ENCODE results near the gene PRORP.

The PRORP gene

DNA sequence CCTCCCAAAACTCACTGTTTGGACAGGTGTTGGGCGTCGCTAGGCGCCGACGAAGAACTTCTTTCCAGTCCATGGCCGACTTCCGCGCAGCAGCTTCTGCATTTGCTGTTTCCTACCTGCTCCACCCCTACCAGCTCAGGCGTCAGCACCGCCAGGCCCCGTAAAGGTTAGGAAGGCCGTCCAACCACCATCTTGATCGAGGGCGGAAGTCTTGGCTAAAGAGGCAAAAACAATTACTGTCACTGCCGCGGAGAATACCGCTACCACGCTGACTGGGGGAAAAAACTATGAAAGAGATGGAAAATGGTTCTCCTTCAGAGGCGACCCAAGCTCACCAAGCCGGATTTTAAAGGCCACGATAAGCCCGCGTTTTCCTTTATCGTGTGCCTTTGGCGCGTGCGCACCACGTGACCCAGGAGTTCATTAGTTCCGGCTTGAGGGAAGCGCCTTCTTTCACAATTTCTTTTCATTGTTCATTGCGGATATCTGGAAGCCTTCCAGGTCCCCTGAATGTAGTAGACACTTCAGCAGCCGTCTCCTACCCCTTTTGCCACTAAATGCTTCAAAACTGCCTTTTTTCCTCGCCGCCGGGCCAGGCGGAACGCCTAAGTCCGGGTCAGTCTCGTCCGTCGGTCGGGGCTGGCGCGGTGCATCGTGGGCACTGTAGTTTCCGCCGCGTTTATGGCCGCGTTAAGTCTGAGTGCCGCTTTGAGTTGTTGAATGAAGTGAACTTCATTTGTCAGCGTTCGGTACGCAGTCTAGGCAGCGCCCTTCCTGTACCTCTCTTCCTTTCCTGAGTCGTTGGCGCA, at the start of gene PRORP, which contains the start of gene PPP2R3C:
Gene PRORP (plus strand): TSS at position 666 of the 809 bp plus-strand sequence. CDS start 694 bp downstream, outside the sequence.
Gene PPP2R3C (minus strand): TSS at position 104 of the 809 bp plus-strand sequence. CDS start 31 bp downstream, at position 73.
- TF ChIP-seq GATA3 (IDR thresholded peaks at IDR 0.05; ENCODE audit: low read depth, low read length) = no peak
- peak; percentile 49 for TF ChIP-seq GATA2 (IDR thresholded peaks at IDR 0.05; ENCODE audit: low read depth, low read length)

DNA sequence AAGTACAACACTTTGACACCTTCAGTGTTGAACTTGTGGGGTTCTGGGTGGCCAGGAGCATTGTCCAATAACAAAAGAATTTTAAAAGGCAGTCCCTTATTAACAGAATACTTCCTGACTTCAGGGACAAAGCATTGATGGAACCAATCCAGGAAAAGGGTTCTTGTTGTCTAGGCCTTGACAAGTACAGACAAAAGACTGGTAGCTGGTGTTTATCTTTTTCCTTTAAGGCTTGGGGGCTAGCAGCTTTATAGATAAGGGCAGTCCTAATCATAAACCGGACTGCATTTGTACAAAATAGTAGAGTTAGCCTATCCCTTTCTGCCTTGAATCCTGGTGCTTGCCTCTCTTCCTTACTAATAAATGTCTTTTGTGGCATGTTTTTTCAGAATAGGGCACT, 48.9 kb upstream of the PRORP start:
- TF ChIP-seq GATA2 (IDR thresholded peaks at IDR 0.05; ENCODE audit: low read depth, low read length) (no peak), GATA3 (IDR thresholded peaks at IDR 0.05; ENCODE audit: low read depth, low read length) (no peak)

DNA sequence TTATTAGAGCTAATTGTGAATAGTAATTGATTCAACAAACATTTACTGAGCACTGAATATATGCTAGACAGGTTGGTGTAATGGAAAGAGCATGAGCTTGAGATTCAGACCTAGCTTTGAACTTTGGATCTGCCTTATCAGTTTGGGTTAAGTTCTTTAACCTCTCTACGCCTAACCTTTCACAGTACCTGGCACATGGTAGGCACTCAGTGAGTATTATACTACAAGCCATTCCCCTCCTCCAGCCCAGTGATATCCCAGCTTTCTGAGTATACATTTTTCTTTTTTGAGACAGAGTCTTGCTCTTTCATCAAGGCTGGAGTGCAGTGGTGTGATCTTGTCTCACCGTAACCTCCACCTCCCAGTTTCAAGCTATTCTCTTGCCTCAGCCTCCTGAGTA, 44.3 kb upstream of the PRORP start:
- TF ChIP-seq GATA3 (IDR thresholded peaks at IDR 0.05; ENCODE audit: low read depth, low read length) (no peak), GATA2 (IDR thresholded peaks at IDR 0.05; ENCODE audit: low read depth, low read length) (no peak)

DNA sequence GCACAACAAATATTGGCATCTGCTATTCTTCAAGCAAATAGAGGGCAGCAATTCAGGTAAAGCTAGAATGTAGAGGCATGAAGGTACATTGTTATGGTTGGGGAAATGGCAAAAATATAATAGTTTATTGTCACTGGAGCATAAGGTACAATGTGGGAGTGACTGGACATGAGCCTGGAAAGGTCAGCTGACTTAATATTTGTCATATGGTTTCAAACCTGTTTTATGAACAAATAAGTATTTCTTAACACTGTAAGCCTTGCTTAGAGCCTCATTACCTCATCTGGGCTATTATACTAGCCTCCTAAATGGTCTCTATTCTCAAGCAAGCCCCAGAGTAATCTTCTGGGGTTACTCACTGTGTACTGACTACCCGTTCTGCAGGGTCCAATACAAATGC, 42.6 kb upstream of the PRORP start:
- no peak for TF ChIP-seq GATA2 (IDR thresholded peaks at IDR 0.05; ENCODE audit: low read depth, low read length)
- TF ChIP-seq GATA3 (IDR thresholded peaks at IDR 0.05; ENCODE audit: low read depth, low read length) = no peak

GRCh38 chr14:35083530-35084150, 38.7 kb upstream of the PRORP start:
- TF ChIP-seq GATA3 (IDR thresholded peaks at IDR 0.05; ENCODE audit: low read depth, low read length) (no peak), GATA2 (IDR thresholded peaks at IDR 0.05; ENCODE audit: low read depth, low read length) (no peak)

DNA sequence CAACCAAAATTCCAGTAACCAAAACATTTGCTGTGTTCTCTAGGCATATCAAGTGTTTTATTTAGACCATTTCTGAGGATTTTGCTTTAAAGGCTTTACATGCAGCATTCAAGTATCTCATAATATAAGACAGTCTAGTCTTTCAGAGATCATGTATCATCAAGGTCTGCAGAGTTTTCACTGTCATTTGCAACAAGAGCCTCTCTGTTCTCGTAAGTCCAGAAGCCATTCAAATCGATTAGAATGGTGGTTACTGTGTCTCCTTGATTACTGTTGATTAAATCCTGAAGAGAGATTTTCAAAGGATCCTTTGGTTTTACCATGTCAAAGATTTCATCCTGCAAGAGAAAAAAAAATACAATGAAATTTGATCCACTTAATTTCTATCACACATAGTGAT, 36.9 kb upstream of the PRORP start:
- TF ChIP-seq GATA3 (IDR thresholded peaks at IDR 0.05; ENCODE audit: low read depth, low read length) = no peak
- TF ChIP-seq GATA2 (IDR thresholded peaks at IDR 0.05; ENCODE audit: low read depth, low read length) = no peak

DNA sequence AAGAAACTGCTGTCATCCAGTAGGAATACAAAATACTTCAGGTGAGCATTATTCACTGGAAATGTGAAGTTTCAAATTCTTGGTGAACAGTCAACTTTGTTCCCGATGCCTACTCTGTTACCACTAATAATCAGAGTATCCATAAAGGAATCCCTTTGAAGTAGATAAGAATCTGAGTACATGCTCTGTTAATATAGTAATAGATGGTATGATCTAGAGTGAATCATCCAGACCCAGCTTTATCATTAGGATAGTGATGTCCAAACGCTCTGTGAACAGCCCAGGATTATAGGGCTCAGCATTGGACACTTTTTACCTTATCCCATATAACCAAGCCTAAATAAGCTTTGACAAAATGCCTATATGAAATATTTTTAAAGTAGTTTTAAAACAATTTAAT, 33.8 kb upstream of the PRORP start:
- no peak for TF ChIP-seq GATA3 (IDR thresholded peaks at IDR 0.05; ENCODE audit: low read depth, low read length)
- TF ChIP-seq GATA2 (IDR thresholded peaks at IDR 0.05; ENCODE audit: low read depth, low read length) = no peak

GRCh38 chr14:35107866-35108265, 14.5 kb upstream of the PRORP start:
- TF ChIP-seq GATA3 (IDR thresholded peaks at IDR 0.05; ENCODE audit: low read depth, low read length) (no peak), GATA2 (IDR thresholded peaks at IDR 0.05; ENCODE audit: low read depth, low read length) (no peak)

DNA sequence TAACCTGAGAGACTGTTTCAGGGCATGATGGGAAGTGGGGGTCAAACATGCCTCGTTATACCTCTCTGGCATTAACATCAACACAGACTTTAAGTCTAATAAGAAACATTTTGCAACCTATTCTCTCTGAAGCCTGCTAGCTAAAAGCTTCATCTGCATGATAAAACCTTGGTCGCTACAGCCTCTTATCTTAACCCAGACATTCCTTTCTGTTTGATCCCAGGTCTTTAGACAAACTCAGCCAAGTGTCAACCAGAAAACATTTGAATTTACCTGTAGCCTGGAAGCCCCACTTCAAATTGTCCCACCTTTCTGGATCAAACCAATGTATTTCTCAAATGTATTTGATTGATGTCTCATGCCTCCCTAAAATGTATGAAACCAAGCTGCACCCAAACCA, 9.7 kb upstream of the PRORP start:
- TF ChIP-seq GATA3 (IDR thresholded peaks at IDR 0.05; ENCODE audit: low read depth, low read length) (no peak), GATA2 (IDR thresholded peaks at IDR 0.05; ENCODE audit: low read depth, low read length) (no peak)

- no peak for TF ChIP-seq GATA2 (IDR thresholded peaks at IDR 0.05; ENCODE audit: low read depth, low read length)
- no peak for TF ChIP-seq GATA3 (IDR thresholded peaks at IDR 0.05; ENCODE audit: low read depth, low read length)
Measured at GRCh38 chr14:35113308-35113950, 8.9 kb upstream of the PRORP start.

- no peak for TF ChIP-seq GATA2 (IDR thresholded peaks at IDR 0.05; ENCODE audit: low read depth, low read length)
- no peak for TF ChIP-seq GATA3 (IDR thresholded peaks at IDR 0.05; ENCODE audit: low read depth, low read length)
Measured at GRCh38 chr14:35114036-35114435, 8.3 kb upstream of the PRORP start.

GRCh38 chr14:35116242-35116641, 6.1 kb upstream of the PRORP start:
- no peak for TF ChIP-seq GATA3 (IDR thresholded peaks at IDR 0.05; ENCODE audit: low read depth, low read length)
- no peak for TF ChIP-seq GATA2 (IDR thresholded peaks at IDR 0.05; ENCODE audit: low read depth, low read length)

- no peak for TF ChIP-seq GATA3 (IDR thresholded peaks at IDR 0.05; ENCODE audit: low read depth, low read length)
- TF ChIP-seq GATA2 (IDR thresholded peaks at IDR 0.05; ENCODE audit: low read depth, low read length) = no peak
Measured at GRCh38 chr14:35117112-35117511, 5.2 kb upstream of the PRORP start.

- TF ChIP-seq GATA3 (IDR thresholded peaks at IDR 0.05; ENCODE audit: low read depth, low read length) = no peak
- no peak for TF ChIP-seq GATA2 (IDR thresholded peaks at IDR 0.05; ENCODE audit: low read depth, low read length)
Measured at GRCh38 chr14:35121026-35121886, 1.1 kb upstream of the PRORP start.

Data from SH-SY5Y (cell line).